HCT116 (cell line): Measurements from ENCODE around the gene PIK3CA. TPM values are rescaled to one million over a fixed set of nuclear protein-coding genes. Genes with fewer than 3 reads are reported as not detected.

Experiments
- ATAC-seq: fragments of 200-7000 bp; cut with Tn5 transposase; 2 replicates; pipeline ENCODE4 v1.9.1; 2020; ENCODE audit warnings: mild to moderate bottlenecking, moderate library complexity
- BruUV-seq: library from RNA; stranded (reverse); fragments of 400-500 nt; replicated peaks from 2 replicates; lab custom pipeline; 2021; lab: Mats Ljungman, UMichigan
- CTCF ChIA-PET: fragments of 300-600 bp; sonication (Branson Sonifier 250); formaldehyde crosslinking; loops from one replicate; lab custom pipeline; 2021; ENCODE audit warnings: antibody characterized with exemption; lab: Charles Lee
- POLR2A ChIA-PET: fragments of 300-600, 350-600 bp; sonication (Branson Sonifier 250); formaldehyde crosslinking; loops from one replicate; lab custom pipeline; 2021; ENCODE audit warnings: antibody characterized with exemption; lab: Charles Lee
- RAD21 ChIA-PET, 2 experiments: fragments of 300-600 bp; sonication (Branson Sonifier 250); formaldehyde crosslinking; loops; one replicate each; lab custom pipeline; 2023; ENCODE audit warnings: low total read pairs in 2 of 2; ENCODE audit not compliant: uncharacterized antibody in 2 of 2, unreplicated experiment in 2 of 2, low non-redundant PET in 1 of 2; lab: Charles Lee
- DNase-seq: peaks from one replicate; pipeline ENCODE4 v3.0.0-alpha.2; 2010; ENCODE audit warnings: low read depth, low spot score
- H2AFZ ChIP-seq: fragments of 200-600 bp; shearing (Covaris generic), sonication (generic); 2 replicates; pipeline ENCODE4 v1.6.1; 2017; ENCODE audit warnings: low read depth, mixed run types, mixed read lengths, antibody characterized with exemption, low read length; ENCODE audit not compliant: poor library complexity, severe bottlenecking
- H3K27ac ChIP-seq: 2 replicates; pipeline ENCODE4 v1.5.1; 2012; ENCODE audit warnings: low read depth, low read length
- H3K27me3 ChIP-seq: fragments of 200-600 bp; sonication (generic); 2 replicates; pipeline ENCODE4 v1.6.1; 2016; ENCODE audit warnings: mixed run types, low read length, mixed read lengths; ENCODE audit not compliant: insufficient read depth
- H3K36me3 ChIP-seq, 2 experiments: fragments of 200-500 bp in 1 of 2; fragments of 200-600 bp in 1 of 2; sonication (Bioruptor generic) in 1 of 2; sonication (generic) in 1 of 2; 2 replicates each; pipeline versions ENCODE4 v1.5.1 to v1.6.1; 2014 to 2016; ENCODE audit warnings: low read length in 2 of 2, inconsistent platforms in 1 of 2, mixed read lengths in 1 of 2, mixed run types in 1 of 2; ENCODE audit not compliant: insufficient read depth in 2 of 2, control insufficient read depth in 1 of 2
- H3K4me1 ChIP-seq, 2 experiments: fragments of 200-600 bp in 1 of 2; sonication (generic) in 1 of 2; 2 replicates each; pipeline versions ENCODE4 v1.5.1 to v1.6.1; 2012 to 2017; ENCODE audit warnings: low read length in 2 of 2, inconsistent platforms in 1 of 2, mild to moderate bottlenecking in 1 of 2, mixed read lengths in 1 of 2, mixed run types in 1 of 2, moderate library complexity in 1 of 2; ENCODE audit not compliant: insufficient read depth in 2 of 2, control insufficient read depth in 1 of 2
- H3K4me2 ChIP-seq: fragments of 200-600 bp; sonication (generic); 2 replicates; pipeline ENCODE4 v1.6.1; 2017; ENCODE audit warnings: mixed run types, low read length, mixed read lengths
- H3K4me3 ChIP-seq, 2 experiments: fragments of 200-600 bp in 1 of 2; sonication (generic) in 1 of 2; replicated peaks in 1 of 2; 2 replicates each; pipeline ENCODE4 v1.5.1; 2011 to 2016; ENCODE audit warnings: low read length in 2 of 2, control low read depth in 1 of 2, low read depth in 1 of 2, mild to moderate bottlenecking in 1 of 2, mixed read lengths in 1 of 2, mixed run types in 1 of 2
- H3K79me2 ChIP-seq: fragments of 200-600 bp; sonication (generic); 2 replicates; pipeline ENCODE4 v1.6.1; 2017; ENCODE audit warnings: mild to moderate bottlenecking, mixed run types, low read length, moderate library complexity, mixed read lengths; ENCODE audit not compliant: insufficient read depth
- H3K9ac ChIP-seq: fragments of 200-600 bp; sonication (generic); 2 replicates; pipeline ENCODE4 v1.6.1; 2016; ENCODE audit warnings: low read length, mixed read lengths
- H3K9me2 ChIP-seq: fragments of 200-600 bp; sonication (generic), shearing (Covaris generic); 2 replicates; pipeline ENCODE4 v1.6.1; 2017; ENCODE audit warnings: mixed run types, mild to moderate bottlenecking, moderate library complexity; ENCODE audit not compliant: insufficient read depth
- H3K9me3 ChIP-seq, 2 experiments: fragments of 200-500 bp in 1 of 2; fragments of 200-600 bp in 1 of 2; sonication (Bioruptor generic) in 1 of 2; sonication (generic) in 1 of 2; 2 replicates each; pipeline ENCODE4 v1.6.1; 2014 to 2017; ENCODE audit warnings: low read length in 2 of 2, mixed read lengths in 2 of 2, inconsistent platforms in 1 of 2, low read depth in 1 of 2, mild to moderate bottlenecking in 1 of 2, mixed run types in 1 of 2, moderate library complexity in 1 of 2; ENCODE audit not compliant: control insufficient read depth in 1 of 2, insufficient read depth in 1 of 2
- H4K20me1 ChIP-seq: fragments of 200-600 bp; sonication (generic), shearing (Covaris generic); 2 replicates; pipeline ENCODE4 v1.6.1; 2017; ENCODE audit warnings: mixed run types, mild to moderate bottlenecking, moderate library complexity; ENCODE audit not compliant: insufficient read depth
- CBX3 ChIP-seq: IDR thresholded peaks from 2 replicates; pipeline ENCODE4 v1.6.1; 2012; ENCODE audit warnings: low read depth
- CEBPB ChIP-seq: IDR thresholded peaks from 2 replicates; pipeline ENCODE4 v1.6.1; 2012; ENCODE audit warnings: low read depth
- EGR1 ChIP-seq: IDR thresholded peaks from 2 replicates; pipeline ENCODE4 v1.6.1; 2012; ENCODE audit warnings: low read depth
- ELF1 ChIP-seq: IDR thresholded peaks from 2 replicates; pipeline ENCODE4 v1.6.1; 2012; ENCODE audit warnings: low read depth, borderline replicate concordance
- FOSL1 ChIP-seq: IDR thresholded peaks from 2 replicates; pipeline ENCODE4 v1.6.1; 2012; ENCODE audit warnings: low read depth
- JUND ChIP-seq: IDR thresholded peaks from 2 replicates; pipeline ENCODE4 v1.6.1; 2012
- MAX ChIP-seq: IDR thresholded peaks from 2 replicates; pipeline ENCODE4 v1.6.1; 2012
- POLR2AphosphoS5 ChIP-seq: IDR thresholded peaks from 2 replicates; pipeline ENCODE4 v1.6.1; 2011; ENCODE audit warnings: mild to moderate bottlenecking, low read depth, low read length, moderate library complexity
- SRF ChIP-seq: IDR thresholded peaks from 2 replicates; pipeline ENCODE4 v1.6.1; 2012; ENCODE audit warnings: low read depth
- TCF7L2 ChIP-seq: IDR thresholded peaks from 2 replicates; pipeline ENCODE4 v1.7.0; 2011; ENCODE audit warnings: borderline replicate concordance, inconsistent platforms; ENCODE audit not compliant: insufficient read depth, insufficient read length; ENCODE audit errors: extremely low read depth
- ZBTB33 ChIP-seq: IDR thresholded peaks from 2 replicates; pipeline ENCODE4 v1.6.1; 2011; ENCODE audit warnings: mild to moderate bottlenecking, low read length, moderate library complexity; ENCODE audit not compliant: insufficient replicate concordance; ENCODE audit errors: extremely low read depth
- intact Hi-C: fragments of 100-400 bp; cut with micrococcal nuclease; formaldehyde crosslinking; loops from 2 replicates; pipeline ENCODE4 v1.10.0; 2022
- total RNA-seq: library from RNA; stranded (reverse); gene quantifications from one replicate; pipeline ENCODE4 v1.2.1, GENCODE V29; 2021; ENCODE audit not compliant: unreplicated experiment

PIK3CA gene
- total RNA-seq, 1 experiment from 2014 or later = 17.9 TPM

GRCh38 chr3:179264449-179264848 lies 116.3 kb downstream of the PIK3CA start:
- ATAC-seq = no peak
- no peaks in the 10 kb centered on the region for H3K27me3 ChIP-seq

More at GRCh38 chr3:179264449-179264848, 116.3 kb downstream of the PIK3CA start:
- intact Hi-C loops = no loop called here
- TF ChIP-seq JUND = no peak
- no peak for TF ChIP-seq TCF7L2
- no peak for TF ChIP-seq FOSL1
- no peak for TF ChIP-seq SRF
- TF ChIP-seq CBX3 = no peak
- TF ChIP-seq ZBTB33 = no peak
- no peak for TF ChIP-seq MAX
- no peak for TF ChIP-seq ELF1
- no peak for TF ChIP-seq EGR1
- TF ChIP-seq POLR2AphosphoS5 = no peak
- TF ChIP-seq CEBPB = no peak
- CTCF ChIA-PET = no interaction called here
- DNase-seq = no peak
- Histone ChIP-seq H3K9me2 (no peaks in the 10 kb centered on the region), H3K9ac (no peak overlapping the region), H3K36me3 (no peaks in the 10 kb centered on the region), H3K79me2 (no peaks in the 10 kb centered on the region), H3K27ac (no peak overlapping the region), H3K9me3 (no peaks in the 10 kb centered on the region), H2AFZ (no peak overlapping the region), H3K4me3 (no peak overlapping the region), H3K4me1 (no peaks in the 10 kb centered on the region), H3K4me2 (no peak overlapping the region), H4K20me1 (no peaks in the 10 kb centered on the region)
- POLR2A ChIA-PET = no interaction called here
- RAD21 ChIA-PET = no interaction called here
- no TSS peak for BruUV-seq
